Activated CD4-positive, alpha-beta T cell treated with anti-CD3 and anti-CD28 coated beads, Interleukin-2, amount 10 ng/mL, durations not matched to agents 7 days and 5 days (primary cell): ENCODE results near the gene GOLGA6D. TPM values are rescaled to one million over a fixed set of nuclear protein-coding genes. Genes with fewer than 3 reads are reported as not detected.
"Not testable (repeated sequence)": the region's sequence is repeated elsewhere in the genome, so short reads cannot be mapped to it uniquely, and the experiment has no call there.

ENCODE experiments used
- CTCF ChIA-PET: fragments of 350-600 bp; sonication (Branson Sonifier 250); formaldehyde crosslinking; loops from one replicate; lab custom pipeline; 2021; ENCODE audit warnings: antibody characterized with exemption; lab: Charles Lee
- POLR2A ChIA-PET: fragments of 350-600 bp; sonication (Branson Sonifier 250); formaldehyde crosslinking; loops from one replicate; lab custom pipeline; 2021; ENCODE audit warnings: antibody characterized with exemption; lab: Charles Lee
- DNase-seq: peaks from one replicate; pipeline ENCODE4 v3.0.0-alpha.2; 2020
- H3K27ac Mint-ChIP-seq: one replicate; pipeline ENCODE4 v1.8.0; 2021; ENCODE audit warnings: mild to moderate bottlenecking, moderate library complexity, mixed read lengths
- H3K27me3 Mint-ChIP-seq: one replicate; pipeline ENCODE4 v1.8.0; 2021; ENCODE audit warnings: mixed read lengths
- H3K36me3 Mint-ChIP-seq: one replicate; pipeline ENCODE4 v1.8.0; 2021; ENCODE audit warnings: low read depth, mixed read lengths
- H3K4me1 Mint-ChIP-seq: one replicate; pipeline ENCODE4 v1.8.0; 2021; ENCODE audit warnings: mixed read lengths
- H3K4me3 Mint-ChIP-seq: one replicate; pipeline ENCODE4 v1.8.0; 2021; ENCODE audit warnings: mild to moderate bottlenecking, moderate library complexity, mixed read lengths
- H3K9me3 Mint-ChIP-seq: one replicate; pipeline ENCODE4 v1.8.0; 2021; ENCODE audit warnings: mixed read lengths
- total RNA-seq, 2 experiments: library from RNA; stranded (reverse); gene quantifications; one replicate each; pipeline ENCODE4 v1.2.3, GENCODE V29; 2021

GOLGA6D gene
- total RNA-seq = not detected

- H3K9me3 Mint-ChIP-seq, H3K27ac Mint-ChIP-seq, H3K4me1 Mint-ChIP-seq, H3K4me3 Mint-ChIP-seq, CTCF ChIA-PET, POLR2A ChIA-PET, H3K36me3 Mint-ChIP-seq, DNase-seq, H3K27me3 Mint-ChIP-seq: not testable (repeated sequence)
Measured at GRCh38 chr15:75282572-75282971, at the start of gene GOLGA6D. Gene GOLGA6D, plus strand, starts transcription at chr15:75282835. Its CDS starts 41 bp downstream, at chr15:75282876.

- ChIA-PET POLR2A (no interaction called here), CTCF (interaction anchor here (0.6 to 1.1 kb wide), 2 partner anchors 10 to 14 kb away, joined by 3 read pairs; no protein-coding TSS in a partner anchor)
- Mint-ChIP-seq H3K9me3 (no peaks in the 10 kb centered on the region), H3K4me1 (no peaks in the 10 kb centered on the region), H3K4me3 (no peak overlapping the region), H3K27me3 (peaks cover 4% of the 10 kb centered on the region), H3K36me3 (no peaks in the 10 kb centered on the region), H3K27ac (no peak overlapping the region)
- no peak for DNase-seq
Measured at GRCh38 chr15:75233504-75234190, 49.0 kb upstream of the GOLGA6D start.

GRCh38 chr15:75234191-75234810, 48.3 kb upstream of the GOLGA6D start:
- no peak overlapping the region for H3K27ac Mint-ChIP-seq
- peaks cover 7% of the 10 kb centered on the region for H3K27me3 Mint-ChIP-seq
- no peaks in the 10 kb centered on the region for H3K4me1 Mint-ChIP-seq
- DNase-seq = no peak
- H3K36me3 Mint-ChIP-seq = no peaks in the 10 kb centered on the region
- H3K4me3 Mint-ChIP-seq = no peak overlapping the region
- ChIA-PET POLR2A (no interaction called here), CTCF (interaction anchor here (0.6 to 1.1 kb wide), 2 partner anchors 10 to 14 kb away, joined by 3 read pairs; no protein-coding TSS in a partner anchor)
- no peaks in the 10 kb centered on the region for H3K9me3 Mint-ChIP-seq

GRCh38 chr15:75235051-75235673, 47.5 kb upstream of the GOLGA6D start:
- ChIA-PET CTCF (interaction anchor here (0.5 kb wide), 1 partner anchor 199 kb away, joined by 3 read pairs; no protein-coding TSS in a partner anchor), POLR2A (no interaction called here)
- no peak for DNase-seq
- H3K9me3 Mint-ChIP-seq = no peaks in the 10 kb centered on the region
- no peak overlapping the region for H3K4me3 Mint-ChIP-seq
- peaks cover 12% of the 10 kb centered on the region for H3K27me3 Mint-ChIP-seq
- no peak overlapping the region for H3K27ac Mint-ChIP-seq
- H3K4me1 Mint-ChIP-seq = no peaks in the 10 kb centered on the region
- H3K36me3 Mint-ChIP-seq = no peaks in the 10 kb centered on the region

- Mint-ChIP-seq H3K4me1 (no peaks in the 10 kb centered on the region), H3K36me3 (no peaks in the 10 kb centered on the region), H3K4me3 (no peak overlapping the region), H3K9me3 (no peaks in the 10 kb centered on the region), H3K27me3 (peaks cover 14% of the 10 kb centered on the region), H3K27ac (no peak overlapping the region)
- no peak for DNase-seq
- CTCF ChIA-PET = no interaction called here
- POLR2A ChIA-PET = no interaction called here
Measured at GRCh38 chr15:75235760-75236729, 46.6 kb upstream of the GOLGA6D start.

GRCh38 chr15:75237316-75237982, 45.2 kb upstream of the GOLGA6D start:
- Mint-ChIP-seq H3K9me3 (no peaks in the 10 kb centered on the region), H3K36me3 (no peaks in the 10 kb centered on the region), H3K4me3 (no peak overlapping the region), H3K27me3 (peaks cover 10% of the 10 kb centered on the region), H3K27ac (no peak overlapping the region), H3K4me1 (no peaks in the 10 kb centered on the region)
- ChIA-PET CTCF (interaction anchor here (0.8 kb wide), 1 partner anchor 33 kb away, joined by 3 read pairs; no protein-coding TSS in a partner anchor), POLR2A (no interaction called here)
- DNase-seq = no peak

GRCh38 chr15:75238150-75238549, 44.5 kb upstream of the GOLGA6D start:
- H3K4me3 Mint-ChIP-seq = no peak overlapping the region
- ChIA-PET POLR2A (no interaction called here), CTCF (interaction anchor here (0.6 to 1.5 kb wide), 2 partner anchors 8 to 42 kb away, joined by 6 read pairs; no protein-coding TSS in a partner anchor)
- H3K36me3 Mint-ChIP-seq = no peaks in the 10 kb centered on the region
- DNase-seq = no peak
- no peak overlapping the region for H3K27ac Mint-ChIP-seq
- H3K9me3 Mint-ChIP-seq = no peaks in the 10 kb centered on the region
- peaks cover 10% of the 10 kb centered on the region for H3K27me3 Mint-ChIP-seq
- no peaks in the 10 kb centered on the region for H3K4me1 Mint-ChIP-seq

GRCh38 chr15:75245741-75246140, 36.9 kb upstream of the GOLGA6D start:
- H3K4me3 Mint-ChIP-seq, H3K36me3 Mint-ChIP-seq, CTCF ChIA-PET, POLR2A ChIA-PET, DNase-seq, H3K9me3 Mint-ChIP-seq, H3K4me1 Mint-ChIP-seq, H3K27ac Mint-ChIP-seq: not testable (repeated sequence)
- peaks cover 14% of the 10 kb centered on the region for H3K27me3 Mint-ChIP-seq

- peaks cover 27% of the 10 kb centered on the region for H3K27me3 Mint-ChIP-seq
- POLR2A ChIA-PET = interaction anchor here (0.6 kb wide), 1 partner anchor 754 kb away, joined by 3 read pairs; no protein-coding TSS in a partner anchor
- H3K4me3 Mint-ChIP-seq, H3K36me3 Mint-ChIP-seq, H3K9me3 Mint-ChIP-seq, H3K4me1 Mint-ChIP-seq, DNase-seq, H3K27ac Mint-ChIP-seq, CTCF ChIA-PET: not testable (repeated sequence)
Measured at GRCh38 chr15:75248991-75249390, 33.6 kb upstream of the GOLGA6D start.

- ChIA-PET POLR2A (no interaction called here), CTCF (no interaction called here)
- H3K27me3 Mint-ChIP-seq = peaks cover 26% of the 10 kb centered on the region
- no peaks in the 10 kb centered on the region for H3K4me1 Mint-ChIP-seq
- no peak overlapping the region for H3K4me3 Mint-ChIP-seq
- no peak for DNase-seq
- H3K27ac Mint-ChIP-seq = no peak overlapping the region
- no peaks in the 10 kb centered on the region for H3K9me3 Mint-ChIP-seq
- H3K36me3 Mint-ChIP-seq = no peaks in the 10 kb centered on the region
Measured at GRCh38 chr15:75249726-75250125, 32.9 kb upstream of the GOLGA6D start.

GRCh38 chr15:75251343-75251742, 31.3 kb upstream of the GOLGA6D start:
- H3K36me3 Mint-ChIP-seq, H3K9me3 Mint-ChIP-seq, H3K4me3 Mint-ChIP-seq, H3K4me1 Mint-ChIP-seq, POLR2A ChIA-PET, CTCF ChIA-PET, H3K27ac Mint-ChIP-seq, DNase-seq: not testable (repeated sequence)
- H3K27me3 Mint-ChIP-seq = peaks cover 24% of the 10 kb centered on the region

GRCh38 chr15:75252285-75252684, 30.4 kb upstream of the GOLGA6D start:
- H3K36me3 Mint-ChIP-seq, H3K4me3 Mint-ChIP-seq, DNase-seq, H3K9me3 Mint-ChIP-seq, H3K4me1 Mint-ChIP-seq, H3K27ac Mint-ChIP-seq, POLR2A ChIA-PET: not testable (repeated sequence)
- H3K27me3 Mint-ChIP-seq = peaks cover 24% of the 10 kb centered on the region
- CTCF ChIA-PET = interaction anchor here (0.7 kb wide), 1 partner anchor 223 kb away, joined by 5 read pairs; no protein-coding TSS in a partner anchor
